ENCODE measurements around the gene GCG. TPM values are rescaled to one million over a fixed set of nuclear protein-coding genes. Genes with fewer than 3 reads are reported as not detected.

The GCG gene
- total and polyA plus RNA-seq, 2 donors (not counting 3 experiments of a cell fraction or from before 2014, with no cell fraction given) = not detected

DNA sequence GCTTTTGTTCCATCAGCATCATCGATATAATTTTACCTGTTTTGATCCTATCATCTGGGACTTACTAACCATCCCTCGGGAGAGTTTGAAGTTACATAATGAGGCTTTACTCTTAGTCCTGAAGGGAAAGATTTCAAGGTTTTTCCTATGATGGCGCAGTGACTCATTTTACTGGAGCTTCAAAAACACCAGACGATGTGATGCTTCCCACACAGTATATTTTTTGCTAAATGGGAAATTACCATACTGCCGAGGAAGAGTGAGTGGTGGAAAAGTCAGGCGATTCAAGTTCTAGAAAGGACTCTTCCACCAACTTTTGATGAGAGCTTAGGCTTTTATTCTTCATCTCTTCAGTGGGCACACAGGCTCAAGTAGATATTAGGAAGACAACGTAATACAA, 44.6 kb upstream of the GCG start:
- no peak for FAIRE-seq
- Histone ChIP-seq H3K27me3 (ENCODE audit: control insufficient read depth in 2 of 2, insufficient read depth in 2 of 2, low read length in 2 of 2) (peaks cover 0 to 5% of the 10 kb centered on the region in 2 experiments), H3K4me1 (ENCODE audit: control insufficient read depth, extremely low read depth, insufficient read depth, low read length) (no peaks in the 10 kb centered on the region), H3K79me2 (ENCODE audit: control insufficient read depth, insufficient read depth, low read length) (no peaks in the 10 kb centered on the region), H2AFZ (ENCODE audit: low read depth, low read length) (no peak overlapping the region), H3K4me2 (ENCODE audit: insufficient read depth, low read length) (no peak overlapping the region), H3K27ac (ENCODE audit: insufficient read depth, low read depth, low read length) (no peak overlapping the region), H3K9ac (replicated peaks; ENCODE audit: extremely low read depth, insufficient read depth, low read length) (no peak overlapping the region), H3K9me1 (replicated peaks; ENCODE audit: control insufficient read depth, extremely low read depth, insufficient read depth, low read length) (no peaks in the 10 kb centered on the region), H3K4me3 (replicated peaks in 1 of 3; ENCODE audit: insufficient read depth in 1 of 3, low read depth in 1 of 3, low read length in 3 of 3) (no peak overlapping the region), H4K20me1 (replicated peaks; ENCODE audit: control insufficient read depth, extremely low read depth, insufficient read depth, low read length) (no peaks in the 10 kb centered on the region), H3K9me3 (replicated peaks; ENCODE audit: control insufficient read depth, insufficient read depth, low read length) (no peaks in the 10 kb centered on the region), H3K36me3 (ENCODE audit: control insufficient read depth in 2 of 2, extremely low read depth in 1 of 2, insufficient read depth in 2 of 2, low read length in 2 of 2) (no peaks in the 10 kb centered on the region)
- TF ChIP-seq, protein P1, sequence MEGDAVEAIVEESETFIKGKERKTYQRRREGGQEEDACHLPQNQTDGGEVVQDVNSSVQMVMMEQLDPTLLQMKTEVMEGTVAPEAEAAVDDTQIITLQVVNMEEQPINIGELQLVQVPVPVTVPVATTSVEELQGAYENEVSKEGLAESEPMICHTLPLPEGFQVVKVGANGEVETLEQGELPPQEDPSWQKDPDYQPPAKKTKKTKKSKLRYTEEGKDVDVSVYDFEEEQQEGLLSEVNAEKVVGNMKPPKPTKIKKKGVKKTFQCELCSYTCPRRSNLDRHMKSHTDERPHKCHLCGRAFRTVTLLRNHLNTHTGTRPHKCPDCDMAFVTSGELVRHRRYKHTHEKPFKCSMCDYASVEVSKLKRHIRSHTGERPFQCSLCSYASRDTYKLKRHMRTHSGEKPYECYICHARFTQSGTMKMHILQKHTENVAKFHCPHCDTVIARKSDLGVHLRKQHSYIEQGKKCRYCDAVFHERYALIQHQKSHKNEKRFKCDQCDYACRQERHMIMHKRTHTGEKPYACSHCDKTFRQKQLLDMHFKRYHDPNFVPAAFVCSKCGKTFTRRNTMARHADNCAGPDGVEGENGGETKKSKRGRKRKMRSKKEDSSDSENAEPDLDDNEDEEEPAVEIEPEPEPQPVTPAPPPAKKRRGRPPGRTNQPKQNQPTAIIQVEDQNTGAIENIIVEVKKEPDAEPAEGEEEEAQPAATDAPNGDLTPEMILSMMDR (IDR thresholded peaks at IDR 0.05; ENCODE audit: extremely low read depth in 1 of 2, insufficient read depth in 1 of 2, low read depth in 1 of 2, low read length in 2 of 2) = no peak
- TF ChIP-seq, protein P2, sequence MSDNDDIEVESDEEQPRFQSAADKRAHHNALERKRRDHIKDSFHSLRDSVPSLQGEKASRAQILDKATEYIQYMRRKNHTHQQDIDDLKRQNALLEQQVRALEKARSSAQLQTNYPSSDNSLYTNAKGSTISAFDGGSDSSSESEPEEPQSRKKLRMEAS (IDR thresholded peaks at IDR 0.05; ENCODE audit: insufficient read depth, insufficient read length) = no peak
- TF ChIP-seq EZH2 (IDR thresholded peaks at IDR 0.05; ENCODE audit: borderline replicate concordance, low read depth, low read length, severe bottlenecking) (no peak), MYC (IDR thresholded peaks at IDR 0.05; ENCODE audit: low read depth, low read length) (no peak), FOS (IDR thresholded peaks at IDR 0.05; ENCODE audit: borderline replicate concordance, insufficient read depth, low read length) (no peak), JUN (IDR thresholded peaks at IDR 0.05; ENCODE audit: borderline replicate concordance, insufficient read depth, insufficient read length, low read depth) (no peak), POLR2A (IDR thresholded peaks at IDR 0.05; ENCODE audit: low read depth, low read length) (no peak), GATA2 (IDR thresholded peaks at IDR 0.05; ENCODE audit: insufficient read depth, insufficient read length, low read depth, low read length) (no peak), POLR2AphosphoS5 (IDR thresholded peaks at IDR 0.05; ENCODE audit: insufficient read depth, low read depth, low read length) (no peak)
- BruUV-seq (replicated peaks) = no TSS peak
- DNase-seq (ENCODE audit: low read depth, low spot score) = no peak
- ChIA-PET CTCF (interaction anchor here (0.7 to 2.4 kb wide), 3 partner anchors 9 to 101 kb away, joined by 3 to 6 read pairs (median 4); no protein-coding TSS in a partner anchor), POLR2A (no interaction called here)
- intact Hi-C loops (cut with micrococcal nuclease) (no loop called here), dilution Hi-C loops (cut with MboI; ENCODE audit: extremely low pct_ligation_motif_present, low sequenced_read_pairs) (no loop called here)

Data from endothelial cell of umbilical vein (primary cell).